Measurements from ENCODE around the gene FRMD6. TPM values are rescaled to one million over a fixed set of nuclear protein-coding genes. Genes with fewer than 3 reads are reported as not detected.

The FRMD6 gene
- total RNA-seq, 6 experiments from 2014 or later = 4.2 to 23.7 (median 5.9) TPM

DNA sequence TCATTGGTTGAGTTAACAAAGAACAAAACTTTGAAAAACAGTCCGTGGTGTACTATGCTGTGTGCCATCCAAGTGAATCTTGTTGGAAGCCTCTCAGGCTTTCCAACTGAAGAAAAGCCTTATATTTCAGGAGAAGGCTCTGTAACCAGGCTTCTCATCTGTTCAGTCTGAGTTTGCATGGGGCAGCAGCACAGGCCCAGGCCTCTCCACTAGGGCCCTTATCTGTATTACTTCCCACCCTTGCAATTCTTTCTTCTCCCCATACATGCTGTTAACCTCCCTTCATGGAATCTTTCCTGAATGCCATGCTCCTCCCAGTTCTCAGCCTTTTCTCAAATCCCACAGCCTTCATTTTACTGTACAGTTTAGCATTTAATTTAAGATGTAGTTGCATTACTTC is 28.3 kb downstream of the FRMD6 start:
- no peaks in the 10 kb centered on the region for H3K9me3 ChIP-seq
- intact Hi-C loops (cut with DNase I) = no loop called here
- no peak overlapping the region for H3K27ac ChIP-seq
- no peaks in the 10 kb centered on the region for H3K36me3 ChIP-seq
- TF ChIP-seq, protein P1, sequence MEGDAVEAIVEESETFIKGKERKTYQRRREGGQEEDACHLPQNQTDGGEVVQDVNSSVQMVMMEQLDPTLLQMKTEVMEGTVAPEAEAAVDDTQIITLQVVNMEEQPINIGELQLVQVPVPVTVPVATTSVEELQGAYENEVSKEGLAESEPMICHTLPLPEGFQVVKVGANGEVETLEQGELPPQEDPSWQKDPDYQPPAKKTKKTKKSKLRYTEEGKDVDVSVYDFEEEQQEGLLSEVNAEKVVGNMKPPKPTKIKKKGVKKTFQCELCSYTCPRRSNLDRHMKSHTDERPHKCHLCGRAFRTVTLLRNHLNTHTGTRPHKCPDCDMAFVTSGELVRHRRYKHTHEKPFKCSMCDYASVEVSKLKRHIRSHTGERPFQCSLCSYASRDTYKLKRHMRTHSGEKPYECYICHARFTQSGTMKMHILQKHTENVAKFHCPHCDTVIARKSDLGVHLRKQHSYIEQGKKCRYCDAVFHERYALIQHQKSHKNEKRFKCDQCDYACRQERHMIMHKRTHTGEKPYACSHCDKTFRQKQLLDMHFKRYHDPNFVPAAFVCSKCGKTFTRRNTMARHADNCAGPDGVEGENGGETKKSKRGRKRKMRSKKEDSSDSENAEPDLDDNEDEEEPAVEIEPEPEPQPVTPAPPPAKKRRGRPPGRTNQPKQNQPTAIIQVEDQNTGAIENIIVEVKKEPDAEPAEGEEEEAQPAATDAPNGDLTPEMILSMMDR (IDR thresholded peaks at IDR 0.05) = no peak
- no peak for TF ChIP-seq POLR2A (IDR thresholded peaks at IDR 0.05)
- no peaks in the 10 kb centered on the region for H3K27me3 ChIP-seq
- DNase-seq = no peak
- no peak for ATAC-seq
- WGBS (ENCODE audit: insufficient coverage, low coverage, low lambda C conversion rate, missing lambda C conversion rate) = 100% methylated on average over 1 of the region's 1 CpG
- peaks cover 0 to 6% (median 0%) of the 10 kb centered on the region in 4 donors for H3K4me1 ChIP-seq
- H3K4me3 ChIP-seq = no peak overlapping the region

DNA sequence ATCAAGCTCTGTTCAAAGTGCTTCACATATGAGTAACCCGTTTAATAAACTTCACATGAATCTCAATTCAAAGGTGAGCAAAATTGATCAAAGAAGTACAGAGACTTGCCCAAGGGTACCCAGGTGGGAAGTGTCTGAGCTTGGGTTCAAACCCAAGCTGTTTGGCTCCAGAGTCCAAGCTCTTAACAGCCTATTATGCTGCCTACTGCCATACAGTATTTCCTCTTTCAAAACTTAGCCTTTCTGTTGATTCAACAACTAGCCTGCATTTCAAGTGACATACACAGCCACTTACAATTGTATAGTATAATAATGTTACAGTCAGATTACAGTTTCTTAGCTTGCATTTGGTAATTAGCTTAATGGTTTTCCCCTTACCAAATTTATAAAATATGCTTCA is 29.7 kb downstream of the FRMD6 start:
- WGBS (ENCODE audit: insufficient coverage, low coverage, low lambda C conversion rate, missing lambda C conversion rate) = 62% methylated on average over 1 of the region's 1 CpG
- H3K4me1 ChIP-seq = peaks cover 0 to 6% (median 0%) of the 10 kb centered on the region in 4 donors
- no peak for DNase-seq
- intact Hi-C loops (cut with DNase I) = no loop called here
- no peaks in the 10 kb centered on the region for H3K9me3 ChIP-seq
- H3K4me3 ChIP-seq = no peak overlapping the region
- TF ChIP-seq POLR2A (IDR thresholded peaks at IDR 0.05) = no peak
- TF ChIP-seq, protein P1 (IDR thresholded peaks at IDR 0.05) = no peak
- H3K27me3 ChIP-seq = no peaks in the 10 kb centered on the region
- no peak overlapping the region for H3K27ac ChIP-seq
- H3K36me3 ChIP-seq = no peaks in the 10 kb centered on the region
- ATAC-seq = peak in 2 of 4 donors; percentile 14 to 61

DNA sequence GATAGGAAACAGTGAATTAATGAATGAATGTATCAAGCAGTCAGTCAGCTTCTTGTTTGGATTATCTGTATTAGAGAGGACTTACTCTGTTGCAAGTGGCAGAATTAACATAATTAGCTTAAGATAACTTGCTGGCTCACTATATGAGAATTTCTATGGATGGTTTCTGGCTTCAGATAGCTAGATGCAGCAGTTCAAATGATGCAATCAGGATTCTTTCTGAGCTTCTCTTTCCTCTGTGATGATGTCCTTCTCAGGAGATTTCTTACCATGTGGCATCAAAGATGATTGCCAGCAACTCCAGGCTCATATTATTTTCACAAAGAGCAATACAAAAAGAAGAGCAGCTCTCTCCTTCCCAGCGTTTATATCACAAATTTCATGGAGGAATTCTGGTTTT is 30.7 kb downstream of the FRMD6 start:
- H3K27me3 ChIP-seq = no peaks in the 10 kb centered on the region
- H3K9me3 ChIP-seq = no peaks in the 10 kb centered on the region
- DNase-seq (no peak), ATAC-seq (no peak)
- intact Hi-C loops (cut with DNase I) = no loop called here
- no peak overlapping the region for H3K27ac ChIP-seq
- H3K4me1 ChIP-seq = peaks cover 0 to 6% (median 0%) of the 10 kb centered on the region in 4 donors
- H3K36me3 ChIP-seq = no peaks in the 10 kb centered on the region
- WGBS (ENCODE audit: insufficient coverage, low coverage, low lambda C conversion rate, missing lambda C conversion rate) = 82% methylated on average over 1 of the region's 1 CpG
- TF ChIP-seq POLR2A (IDR thresholded peaks at IDR 0.05) = no peak
- TF ChIP-seq, protein P1 (IDR thresholded peaks at IDR 0.05) = no peak
- no peak overlapping the region for H3K4me3 ChIP-seq

DNA sequence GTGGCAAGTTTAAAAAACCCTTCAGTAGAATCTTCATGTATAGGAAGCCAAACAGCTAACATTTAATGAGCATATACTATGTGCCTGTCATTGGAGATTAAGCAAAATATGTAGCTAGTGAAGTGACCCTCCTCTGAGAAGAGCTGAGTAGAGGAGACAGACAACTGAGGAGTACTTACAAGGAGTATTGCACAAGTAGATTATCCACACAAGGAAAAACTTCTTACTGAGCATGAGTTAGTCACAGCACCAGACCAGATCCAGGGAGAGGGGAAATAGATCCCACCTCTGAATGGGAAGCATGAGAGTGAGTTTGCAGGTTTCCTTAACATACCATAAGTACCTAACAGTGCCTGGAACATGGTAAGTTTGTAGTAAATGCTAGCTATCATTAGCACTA is 33.0 kb downstream of the FRMD6 start:
- ATAC-seq (no peak), DNase-seq (no peak)
- H3K4me3 ChIP-seq = no peak overlapping the region
- H3K9me3 ChIP-seq = no peaks in the 10 kb centered on the region
- intact Hi-C loops (cut with DNase I) = no loop called here
- TF ChIP-seq, protein P1 (IDR thresholded peaks at IDR 0.05) = no peak
- TF ChIP-seq POLR2A (IDR thresholded peaks at IDR 0.05) = no peak
- H3K4me1 ChIP-seq = peaks cover 0 to 6% (median 0%) of the 10 kb centered on the region in 4 donors
- H3K36me3 ChIP-seq = no peaks in the 10 kb centered on the region
- no peaks in the 10 kb centered on the region for H3K27me3 ChIP-seq
- no peak overlapping the region for H3K27ac ChIP-seq

DNA sequence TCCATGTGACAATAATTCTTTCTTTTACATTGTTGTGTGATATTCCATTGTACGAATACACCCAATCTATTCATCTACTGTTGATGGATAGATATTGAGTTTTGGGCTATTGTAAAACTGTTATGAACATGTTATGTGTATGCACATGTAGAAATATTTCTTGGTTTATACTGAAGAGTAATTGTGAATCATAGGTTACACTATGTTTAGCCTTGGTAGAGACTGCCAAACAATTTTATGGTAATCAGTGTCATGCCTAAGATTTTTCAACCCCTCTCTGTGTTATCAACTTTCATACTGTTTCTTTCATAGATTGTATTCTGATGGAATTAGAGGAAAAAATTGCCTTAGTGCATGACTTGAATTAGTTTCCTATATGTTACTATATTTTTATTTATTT is 39.5 kb downstream of the FRMD6 start:
- 94% methylated on average over 1 of the region's 1 CpG for WGBS (ENCODE audit: insufficient coverage, low coverage, low lambda C conversion rate, missing lambda C conversion rate)
- ATAC-seq (no peak), DNase-seq (no peak)
- TF ChIP-seq, protein P1 (IDR thresholded peaks at IDR 0.05) = no peak
- TF ChIP-seq POLR2A (IDR thresholded peaks at IDR 0.05) = no peak
- H3K4me3 ChIP-seq = no peak overlapping the region
- no peaks in the 10 kb centered on the region for H3K9me3 ChIP-seq
- H3K36me3 ChIP-seq = no peaks in the 10 kb centered on the region
- no peak overlapping the region for H3K27ac ChIP-seq
- no peaks in the 10 kb centered on the region for H3K27me3 ChIP-seq
- intact Hi-C loops (cut with DNase I) = no loop called here
- H3K4me1 ChIP-seq = no peaks in the 10 kb centered on the region

Data from right lobe of liver (tissue), 6 donors.